Measurements from ENCODE around the gene G6PC2.

G6PC2 gene

GRCh38 chr2:168890006-168890782 is 10.9 kb upstream of the G6PC2 start, which contains the start of gene SPC25:
TSS of gene SPC25 (minus strand) at chr2:168890430. CDS start at chr2:168889519, 911 bp downstream.
- Mint-ChIP-seq H3K4me3 (peak within 1 kb of the TSS; percentile 96), H3K36me3 (ENCODE audit: low read depth) (peaks cover 7% of the 10 kb centered on the region), H3K9me3 (no peaks in the 10 kb centered on the region), H3K27me3 (peaks cover 5% of the 10 kb centered on the region), H3K27ac (peak within 1 kb of the TSS; percentile 71), H3K4me1 (ENCODE audit: low read depth) (peaks cover 8% of the 10 kb centered on the region)
- intact Hi-C loops (cut with micrococcal nuclease): no loop called here

- Mint-ChIP-seq H3K27ac (no peak overlapping the region), H3K36me3 (ENCODE audit: low read depth) (peaks cover 7% of the 10 kb centered on the region), H3K27me3 (peaks cover 5% of the 10 kb centered on the region), H3K4me1 (ENCODE audit: low read depth) (peaks cover 14% of the 10 kb centered on the region), H3K4me3 (no peak overlapping the region), H3K9me3 (no peaks in the 10 kb centered on the region)
- intact Hi-C loops (cut with micrococcal nuclease): no loop called here
Measured at GRCh38 chr2:168892327-168892726, 8.8 kb upstream of the G6PC2 start.

DNA sequence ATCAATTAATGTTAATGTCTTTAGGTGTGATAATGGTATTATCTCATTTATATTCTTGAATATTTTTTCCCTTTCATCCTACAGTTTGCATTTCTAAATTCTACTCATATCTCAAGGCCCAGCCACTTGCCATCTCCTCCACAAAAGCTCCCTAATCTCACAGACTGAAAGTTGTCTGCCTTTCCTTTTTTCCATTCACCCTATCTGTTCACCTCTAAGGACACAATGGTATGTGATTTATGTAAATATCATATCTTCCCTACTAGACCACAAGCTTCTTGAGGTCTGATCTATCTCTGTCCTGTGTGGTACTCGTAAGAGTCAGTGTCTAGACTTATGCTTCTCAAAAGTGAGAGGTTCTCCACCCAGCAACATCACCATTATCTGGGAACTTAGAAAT is 7.0 kb upstream of the G6PC2 start:
- intact Hi-C loops (cut with micrococcal nuclease): no loop called here
- Mint-ChIP-seq H3K9me3 (no peaks in the 10 kb centered on the region), H3K27ac (no peak overlapping the region), H3K4me3 (no peak overlapping the region), H3K36me3 (ENCODE audit: low read depth) (peaks cover 7% of the 10 kb centered on the region), H3K27me3 (peaks cover 5% of the 10 kb centered on the region), H3K4me1 (ENCODE audit: low read depth) (peaks cover 14% of the 10 kb centered on the region)

DNA sequence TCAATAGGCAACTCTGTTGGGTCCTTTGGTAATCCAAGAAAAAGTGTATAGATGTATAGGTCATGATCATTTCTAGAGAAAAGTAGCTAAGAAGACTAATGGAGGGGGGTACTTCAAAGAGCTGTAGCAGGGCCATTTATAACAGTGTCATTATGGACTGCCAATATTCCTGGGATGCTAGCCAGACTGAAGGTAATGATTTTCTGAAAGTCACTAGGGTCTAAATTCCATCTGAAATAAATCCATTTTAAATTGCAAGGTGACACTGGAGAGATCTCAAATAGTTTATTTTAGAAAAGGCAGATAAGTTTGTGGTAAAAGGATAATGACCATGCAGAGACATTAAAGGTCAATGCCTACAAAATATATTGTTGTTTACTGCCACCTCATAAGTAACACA is 6.4 kb upstream of the G6PC2 start:
- intact Hi-C loops (cut with micrococcal nuclease): no loop called here
- H3K4me3 Mint-ChIP-seq: no peak overlapping the region
- H3K27me3 Mint-ChIP-seq: peaks cover 5% of the 10 kb centered on the region
- H3K27ac Mint-ChIP-seq: no peak overlapping the region
- peaks cover 13% of the 10 kb centered on the region for H3K4me1 Mint-ChIP-seq (ENCODE audit: low read depth)
- H3K36me3 Mint-ChIP-seq (ENCODE audit: low read depth): peaks cover 7% of the 10 kb centered on the region
- H3K9me3 Mint-ChIP-seq: no peaks in the 10 kb centered on the region

DNA sequence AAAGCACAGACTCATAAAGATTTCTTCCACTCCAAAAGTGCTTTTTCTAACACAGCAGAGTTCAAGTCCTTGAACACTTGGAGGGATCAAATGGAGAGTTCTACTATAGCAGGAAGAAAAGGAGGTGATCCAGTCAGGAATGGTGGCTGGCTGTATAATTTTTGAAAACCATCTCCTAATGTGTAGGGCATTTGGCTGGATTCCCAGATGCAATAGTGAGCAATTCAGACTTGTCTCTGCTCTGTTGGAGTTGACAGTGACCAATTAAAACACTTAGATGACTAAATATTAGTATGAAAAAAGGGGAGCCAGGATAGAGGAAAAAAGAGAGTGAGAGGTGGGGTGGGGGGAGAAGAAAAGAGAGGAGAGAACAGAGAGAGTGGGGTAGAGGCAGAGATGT is 5.3 kb upstream of the G6PC2 start:
- H3K27ac Mint-ChIP-seq: no peak overlapping the region
- H3K27me3 Mint-ChIP-seq: peaks cover 5% of the 10 kb centered on the region
- H3K36me3 Mint-ChIP-seq (ENCODE audit: low read depth): no peaks in the 10 kb centered on the region
- H3K4me1 Mint-ChIP-seq (ENCODE audit: low read depth): peaks cover 6% of the 10 kb centered on the region
- H3K4me3 Mint-ChIP-seq: no peak overlapping the region
- intact Hi-C loops (cut with micrococcal nuclease): no loop called here
- no peaks in the 10 kb centered on the region for H3K9me3 Mint-ChIP-seq

DNA sequence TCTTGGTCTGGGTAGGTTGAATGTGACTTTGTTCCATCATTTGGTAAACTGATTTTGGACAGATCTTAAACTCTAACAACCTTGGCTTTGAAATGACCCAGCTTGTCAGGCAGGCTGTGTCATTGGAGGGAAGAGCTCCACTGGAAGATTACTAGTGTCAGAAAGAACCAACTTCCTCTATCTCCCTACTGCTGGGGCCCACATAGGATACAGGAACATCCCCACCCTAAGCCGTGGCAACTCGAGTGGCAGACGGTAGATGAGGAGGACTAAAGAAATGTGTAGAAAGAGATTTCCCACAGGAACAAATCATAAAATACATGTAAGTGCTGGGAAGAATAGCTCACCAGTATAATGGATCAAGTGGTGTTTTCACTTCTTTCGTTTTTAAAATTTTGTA is 4.3 kb upstream of the G6PC2 start:
- no peak overlapping the region for H3K4me3 Mint-ChIP-seq
- no peaks in the 10 kb centered on the region for H3K36me3 Mint-ChIP-seq (ENCODE audit: low read depth)
- H3K27me3 Mint-ChIP-seq: peaks cover 5% of the 10 kb centered on the region
- no peak overlapping the region for H3K27ac Mint-ChIP-seq
- H3K4me1 Mint-ChIP-seq (ENCODE audit: low read depth): peaks cover 6% of the 10 kb centered on the region
- intact Hi-C loops (cut with micrococcal nuclease): no loop called here
- no peaks in the 10 kb centered on the region for H3K9me3 Mint-ChIP-seq

DNA sequence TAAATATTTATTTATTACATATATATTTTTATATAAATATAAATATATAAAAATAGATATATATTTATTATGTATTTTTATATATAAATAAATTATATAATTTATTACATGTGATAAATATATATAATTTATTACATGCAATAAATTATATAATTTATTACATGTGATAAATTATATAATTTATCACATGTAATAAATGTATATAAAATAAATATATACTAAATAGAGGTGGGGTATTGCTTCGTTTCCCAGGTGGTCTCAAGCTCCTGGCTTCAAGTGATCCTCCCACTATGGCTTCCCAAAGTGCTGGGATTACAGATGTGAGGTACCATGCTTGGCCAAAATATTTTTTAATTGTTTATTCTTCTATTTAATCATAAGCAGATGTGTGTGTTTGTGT is 3.6 kb upstream of the G6PC2 start:
- no peaks in the 10 kb centered on the region for H3K36me3 Mint-ChIP-seq (ENCODE audit: low read depth)
- peaks cover 6% of the 10 kb centered on the region for H3K4me1 Mint-ChIP-seq (ENCODE audit: low read depth)
- no peak overlapping the region for H3K4me3 Mint-ChIP-seq
- intact Hi-C loops (cut with micrococcal nuclease): no loop called here
- no peak overlapping the region for H3K27ac Mint-ChIP-seq
- no peaks in the 10 kb centered on the region for H3K9me3 Mint-ChIP-seq
- peaks cover 1% of the 10 kb centered on the region for H3K27me3 Mint-ChIP-seq

GRCh38 chr2:168903888-168904287 is 2.8 kb downstream of the G6PC2 start:
- Mint-ChIP-seq H3K36me3 (ENCODE audit: low read depth) (no peaks in the 10 kb centered on the region), H3K27ac (no peak overlapping the region), H3K27me3 (no peaks in the 10 kb centered on the region), H3K9me3 (no peaks in the 10 kb centered on the region), H3K4me3 (no peak overlapping the region), H3K4me1 (ENCODE audit: low read depth) (no peaks in the 10 kb centered on the region)
- intact Hi-C loops (cut with micrococcal nuclease): no loop called here

- H3K4me3 Mint-ChIP-seq: no peak overlapping the region
- no peaks in the 10 kb centered on the region for H3K4me1 Mint-ChIP-seq (ENCODE audit: low read depth)
- H3K27ac Mint-ChIP-seq: no peak overlapping the region
- no peaks in the 10 kb centered on the region for H3K27me3 Mint-ChIP-seq
- no peaks in the 10 kb centered on the region for H3K36me3 Mint-ChIP-seq (ENCODE audit: low read depth)
- H3K9me3 Mint-ChIP-seq: no peaks in the 10 kb centered on the region
- intact Hi-C loops (cut with micrococcal nuclease): no loop called here
Measured at GRCh38 chr2:168904358-168904757, 3.3 kb downstream of the G6PC2 start.

- intact Hi-C loops (cut with micrococcal nuclease): no loop called here
- Mint-ChIP-seq H3K27me3 (peaks cover 10% of the 10 kb centered on the region), H3K4me1 (ENCODE audit: low read depth) (peaks cover 6% of the 10 kb centered on the region), H3K4me3 (no peak overlapping the region), H3K36me3 (ENCODE audit: low read depth) (no peaks in the 10 kb centered on the region), H3K9me3 (no peaks in the 10 kb centered on the region), H3K27ac (no peak overlapping the region)
Measured at GRCh38 chr2:168907940-168908662, 7.0 kb downstream of the G6PC2 start.

DNA sequence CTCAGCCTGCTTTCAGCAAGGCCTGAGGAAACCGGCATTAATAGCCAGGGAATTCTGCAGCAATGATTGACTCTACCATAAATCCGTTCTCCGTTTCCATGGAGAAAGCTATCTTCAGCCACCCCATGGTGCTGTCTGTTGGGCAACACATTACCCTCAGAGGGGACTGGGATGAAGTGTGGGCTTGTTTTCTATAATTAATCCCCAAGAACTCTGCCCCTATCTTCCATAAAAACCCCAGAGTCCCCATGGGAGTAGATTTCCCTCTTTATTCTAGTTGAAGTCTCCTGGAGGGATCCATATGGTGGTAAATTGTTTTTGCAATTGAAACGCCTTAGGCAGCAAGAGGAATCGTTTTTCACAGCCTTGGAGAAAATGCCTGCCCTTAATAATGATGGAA is 9.2 kb downstream of the G6PC2 start:
- intact Hi-C loops (cut with micrococcal nuclease): loop anchor here (10.0 kb wide), 2 partner anchors 136 to 666 kb away; partner anchors contain the start of gene STK39
- peaks cover 11% of the 10 kb centered on the region for H3K4me1 Mint-ChIP-seq (ENCODE audit: low read depth)
- H3K4me3 Mint-ChIP-seq: no peak overlapping the region
- H3K27ac Mint-ChIP-seq: no peak overlapping the region
- H3K36me3 Mint-ChIP-seq (ENCODE audit: low read depth): no peaks in the 10 kb centered on the region
- H3K9me3 Mint-ChIP-seq: no peaks in the 10 kb centered on the region
- H3K27me3 Mint-ChIP-seq: peaks cover 14% of the 10 kb centered on the region

- H3K36me3 Mint-ChIP-seq (ENCODE audit: low read depth): no peaks in the 10 kb centered on the region
- peaks cover 11% of the 10 kb centered on the region for H3K4me1 Mint-ChIP-seq (ENCODE audit: low read depth)
- H3K27me3 Mint-ChIP-seq: peaks cover 14% of the 10 kb centered on the region
- peak overlapping the region; percentile 65 for H3K4me3 Mint-ChIP-seq
- no peak overlapping the region for H3K27ac Mint-ChIP-seq
- intact Hi-C loops (cut with micrococcal nuclease): loop anchor here (10.0 kb wide), 2 partner anchors 138 to 668 kb away; partner anchors contain the start of gene STK39
- no peaks in the 10 kb centered on the region for H3K9me3 Mint-ChIP-seq
Measured at GRCh38 chr2:168912466-168912865, 11.4 kb downstream of the G6PC2 start.

- intact Hi-C loops (cut with micrococcal nuclease): loop anchor here (10.0 kb wide), 2 partner anchors 138 to 668 kb away; partner anchors contain the start of gene STK39
- Mint-ChIP-seq H3K4me3 (peak overlapping the region; percentile 65), H3K36me3 (ENCODE audit: low read depth) (no peaks in the 10 kb centered on the region), H3K9me3 (no peaks in the 10 kb centered on the region), H3K4me1 (ENCODE audit: low read depth) (peaks cover 11% of the 10 kb centered on the region), H3K27me3 (peaks cover 14% of the 10 kb centered on the region), H3K27ac (no peak overlapping the region)
Measured at GRCh38 chr2:168912901-168913369, 11.8 kb downstream of the G6PC2 start.

DNA sequence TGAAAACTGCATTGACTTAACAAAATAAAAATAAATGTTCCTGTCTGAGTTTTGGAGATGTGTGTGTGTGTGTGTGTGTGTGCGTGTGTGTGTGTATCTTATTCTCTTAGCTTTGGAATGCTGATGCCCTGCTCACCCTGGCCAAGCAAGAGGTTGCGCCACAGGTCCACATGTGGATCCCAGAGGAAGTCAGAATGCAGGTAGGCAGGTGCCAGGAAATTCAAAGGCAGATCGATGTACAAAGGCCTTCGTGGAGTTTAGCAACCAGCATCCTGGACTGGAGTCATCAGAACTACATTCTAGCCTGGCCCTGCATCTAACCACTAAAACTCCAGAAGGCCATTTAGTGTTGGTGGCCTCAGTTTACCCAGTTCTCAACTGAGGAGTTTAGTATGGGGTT is 12.4 kb downstream of the G6PC2 start:
- Mint-ChIP-seq H3K4me3 (no peak overlapping the region), H3K4me1 (ENCODE audit: low read depth) (peaks cover 11% of the 10 kb centered on the region), H3K27ac (no peak overlapping the region), H3K36me3 (ENCODE audit: low read depth) (no peaks in the 10 kb centered on the region), H3K9me3 (no peaks in the 10 kb centered on the region), H3K27me3 (peaks cover 14% of the 10 kb centered on the region)
- intact Hi-C loops (cut with micrococcal nuclease): loop anchor here (10.0 kb wide), 2 partner anchors 139 to 669 kb away; partner anchors contain the start of gene STK39

Measured in dendritic cell treated with granulocyte-macrophage colony-stimulating factor and Interleukin-4, amounts not matched to agents 40 ng/mL and 50 ng/mL, for 4 days (primary cell).